ENCODE data around the gene DNAH2.

DNA sequence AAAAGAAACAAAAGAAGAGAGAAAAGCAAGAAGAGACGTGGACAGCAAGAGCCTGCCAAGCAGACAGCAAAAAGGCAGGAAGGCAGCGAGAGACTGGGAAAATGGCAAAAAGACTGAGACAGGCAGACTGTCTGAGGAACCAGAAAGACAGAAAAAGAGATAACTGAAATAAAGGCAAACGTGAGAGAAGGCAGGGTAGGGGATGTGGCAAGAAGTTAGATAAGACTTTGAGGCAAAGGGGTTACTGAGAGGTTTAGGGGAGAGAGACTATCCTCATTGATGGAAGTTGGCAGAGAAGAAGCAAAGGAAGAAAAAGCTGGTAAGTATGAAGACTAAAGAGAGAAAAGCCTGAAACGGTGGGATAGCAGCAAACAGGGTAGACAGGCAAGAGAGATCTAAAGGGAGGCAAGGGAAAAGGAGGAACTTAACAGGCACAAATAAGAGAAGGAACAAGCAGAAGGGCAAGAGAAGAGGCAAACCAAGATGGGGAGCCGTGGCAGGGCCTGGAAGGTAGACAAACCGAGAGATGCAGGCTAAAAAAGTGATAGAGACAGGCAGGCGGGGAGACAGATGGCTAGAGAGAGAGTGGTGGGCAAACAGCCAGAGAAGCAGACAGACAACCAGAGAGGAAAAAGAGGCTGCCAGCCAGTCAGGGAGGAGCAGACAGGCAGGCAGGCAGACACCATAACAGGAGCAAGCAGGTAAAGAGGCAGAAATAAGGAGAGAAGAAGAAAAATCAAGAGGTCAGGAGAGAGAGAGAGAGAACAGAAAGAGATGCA, 163.9 kb downstream of the DNAH2 start:
- TF ChIP-seq POLR2AphosphoS5 (IDR thresholded peaks at IDR 0.05; ENCODE audit: low read depth, low read length) (no peak), CTCF (IDR thresholded peaks at IDR 0.05) (no peak), TCF7L2 (IDR thresholded peaks at IDR 0.05; ENCODE audit: low read depth, low read length) (no peak), SIN3A (IDR thresholded peaks at IDR 0.05; ENCODE audit: borderline replicate concordance, insufficient read depth, low read depth, low read length) (no peak)
- TF ChIP-seq, protein P1, sequence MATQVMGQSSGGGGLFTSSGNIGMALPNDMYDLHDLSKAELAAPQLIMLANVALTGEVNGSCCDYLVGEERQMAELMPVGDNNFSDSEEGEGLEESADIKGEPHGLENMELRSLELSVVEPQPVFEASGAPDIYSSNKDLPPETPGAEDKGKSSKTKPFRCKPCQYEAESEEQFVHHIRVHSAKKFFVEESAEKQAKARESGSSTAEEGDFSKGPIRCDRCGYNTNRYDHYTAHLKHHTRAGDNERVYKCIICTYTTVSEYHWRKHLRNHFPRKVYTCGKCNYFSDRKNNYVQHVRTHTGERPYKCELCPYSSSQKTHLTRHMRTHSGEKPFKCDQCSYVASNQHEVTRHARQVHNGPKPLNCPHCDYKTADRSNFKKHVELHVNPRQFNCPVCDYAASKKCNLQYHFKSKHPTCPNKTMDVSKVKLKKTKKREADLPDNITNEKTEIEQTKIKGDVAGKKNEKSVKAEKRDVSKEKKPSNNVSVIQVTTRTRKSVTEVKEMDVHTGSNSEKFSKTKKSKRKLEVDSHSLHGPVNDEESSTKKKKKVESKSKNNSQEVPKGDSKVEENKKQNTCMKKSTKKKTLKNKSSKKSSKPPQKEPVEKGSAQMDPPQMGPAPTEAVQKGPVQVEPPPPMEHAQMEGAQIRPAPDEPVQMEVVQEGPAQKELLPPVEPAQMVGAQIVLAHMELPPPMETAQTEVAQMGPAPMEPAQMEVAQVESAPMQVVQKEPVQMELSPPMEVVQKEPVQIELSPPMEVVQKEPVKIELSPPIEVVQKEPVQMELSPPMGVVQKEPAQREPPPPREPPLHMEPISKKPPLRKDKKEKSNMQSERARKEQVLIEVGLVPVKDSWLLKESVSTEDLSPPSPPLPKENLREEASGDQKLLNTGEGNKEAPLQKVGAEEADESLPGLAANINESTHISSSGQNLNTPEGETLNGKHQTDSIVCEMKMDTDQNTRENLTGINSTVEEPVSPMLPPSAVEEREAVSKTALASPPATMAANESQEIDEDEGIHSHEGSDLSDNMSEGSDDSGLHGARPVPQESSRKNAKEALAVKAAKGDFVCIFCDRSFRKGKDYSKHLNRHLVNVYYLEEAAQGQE (IDR thresholded peaks at IDR 0.05; ENCODE audit: insufficient read depth in 1 of 2, low read depth in 2 of 2, low read length in 1 of 2) = no peak
